GDM1 (cell line): Measurements from ENCODE around the gene SMAD4.
"Not testable (repeated sequence)": the region's sequence is repeated elsewhere in the genome, so short reads cannot be mapped to it uniquely, and the experiment has no call there.

Experiments used
- DNase-seq: peaks from one replicate; lab custom pipeline; 2025; lab: John Stamatoyannopoulos, UW

The SMAD4 gene

GRCh38 chr18:51029694-51030536 is at the start of gene SMAD4:
TSS of gene SMAD4 (plus strand) at chr18:51030213. CDS start at chr18:51047047, 16,834 bp downstream.
- DNase-seq, result peak; percentile 92

GRCh38 chr18:50981381-50981780 is 48.6 kb upstream of the SMAD4 start:
- DNase-seq, result no peak

GRCh38 chr18:50982086-50982801 is 47.8 kb upstream of the SMAD4 start:
- no peak for DNase-seq

- DNase-seq, result no peak
Observed at GRCh38 chr18:50982802-50983179, 47.2 kb upstream of the SMAD4 start.

GRCh38 chr18:50986360-50987087 is 43.5 kb upstream of the SMAD4 start:
- no peak for DNase-seq

- no peak for DNase-seq
Observed at GRCh38 chr18:50987261-50987660, 42.8 kb upstream of the SMAD4 start.

- DNase-seq, result no peak
Observed at GRCh38 chr18:50989711-50990110, 40.3 kb upstream of the SMAD4 start.

- no peak for DNase-seq
Observed at GRCh38 chr18:50992351-50992762, 37.7 kb upstream of the SMAD4 start.

GRCh38 chr18:50994031-50994430 is 36.0 kb upstream of the SMAD4 start:
- no peak for DNase-seq

GRCh38 chr18:51003174-51003573 is 26.8 kb upstream of the SMAD4 start:
- DNase-seq, result not testable (repeated sequence)

- DNase-seq, result no peak
Observed at GRCh38 chr18:51006061-51006818, 23.8 kb upstream of the SMAD4 start.

GRCh38 chr18:51006948-51007789 is 22.8 kb upstream of the SMAD4 start:
- DNase-seq, result no peak

- DNase-seq, result no peak
Observed at GRCh38 chr18:51007790-51008139, 22.2 kb upstream of the SMAD4 start.

- DNase-seq, result no peak
Observed at GRCh38 chr18:51009072-51009471, 20.9 kb upstream of the SMAD4 start.

GRCh38 chr18:51010218-51010617 is 19.8 kb upstream of the SMAD4 start:
- DNase-seq, result no peak

- DNase-seq, result no peak
Observed at GRCh38 chr18:51011709-51012108, 18.3 kb upstream of the SMAD4 start.

GRCh38 chr18:51012441-51012840 is 17.6 kb upstream of the SMAD4 start:
- no peak for DNase-seq

GRCh38 chr18:51013259-51013658 is 16.8 kb upstream of the SMAD4 start:
- DNase-seq, result no peak

- no peak for DNase-seq
Observed at GRCh38 chr18:51017140-51017879, 12.7 kb upstream of the SMAD4 start.

GRCh38 chr18:51020536-51020935 is 9.5 kb upstream of the SMAD4 start:
- DNase-seq, result no peak
